A673 (cell line): Measurements from ENCODE around the gene CD164L2. TPM values are rescaled to one million over a fixed set of nuclear protein-coding genes. Genes with fewer than 3 reads are reported as not detected.

Source experiments
- BruUV-seq: library from RNA; stranded (reverse); fragments of 400-500 nt; replicated peaks from 2 replicates; lab custom pipeline; 2021; lab: Mats Ljungman, UMichigan
- CTCF ChIA-PET: fragments of 300-600 bp; sonication (Branson Sonifier 250); formaldehyde crosslinking; loops from one replicate; lab custom pipeline; 2022; ENCODE audit warnings: antibody characterized with exemption; lab: Charles Lee
- POLR2A ChIA-PET: fragments of 300-600 bp; sonication (Branson Sonifier 250); formaldehyde crosslinking; loops from one replicate; lab custom pipeline; 2022; ENCODE audit warnings: antibody characterized with exemption; ENCODE audit not compliant: low non-redundant PET; lab: Charles Lee
- DNase-seq: peaks from one replicate; pipeline ENCODE4 v3.0.0-alpha.2; 2015; ENCODE audit warnings: low spot score
- H3K27ac ChIP-seq: fragments of 200-600 bp; sonication (generic); 2 replicates; pipeline ENCODE4 v1.5.1; 2016; ENCODE audit warnings: mixed run types, low read depth, mild to moderate bottlenecking, mixed read lengths, antibody characterized with exemption, low read length; ENCODE audit not compliant: poor library complexity, severe bottlenecking
- H3K27me3 ChIP-seq: fragments of 200-600 bp; sonication (generic); replicated peaks from 2 replicates; pipeline ENCODE4 v1.6.1; 2017; ENCODE audit warnings: mixed run types, low read depth, mild to moderate bottlenecking, mixed read lengths, antibody characterized with exemption, low read length; ENCODE audit not compliant: insufficient read depth, poor library complexity
- H3K36me3 ChIP-seq: fragments of 200-600 bp; sonication (generic); 2 replicates; pipeline ENCODE4 v1.6.1; 2016; ENCODE audit warnings: mixed run types, mild to moderate bottlenecking, mixed read lengths, antibody characterized with exemption, low read length; ENCODE audit not compliant: insufficient read depth, poor library complexity, severe bottlenecking
- H3K4me1 ChIP-seq: fragments of 200-600 bp; sonication (generic); 2 replicates; pipeline ENCODE4 v1.6.1; 2017; ENCODE audit warnings: mixed run types, mild to moderate bottlenecking, mixed read lengths, antibody characterized with exemption, low read length; ENCODE audit not compliant: insufficient read depth, poor library complexity, severe bottlenecking
- H3K4me3 ChIP-seq: fragments of 200-600 bp; sonication (generic); 2 replicates; pipeline ENCODE4 v1.5.1; 2016; ENCODE audit warnings: low read depth, mixed run types, mild to moderate bottlenecking, mixed read lengths, low read length; ENCODE audit not compliant: poor library complexity, severe bottlenecking
- H3K9me3 ChIP-seq: fragments of 200-600 bp; sonication (generic); 2 replicates; pipeline ENCODE4 v1.6.1; 2016; ENCODE audit warnings: mixed run types, low read depth, mild to moderate bottlenecking, mixed read lengths, antibody characterized with exemption, low read length; ENCODE audit not compliant: poor library complexity, severe bottlenecking
- CTCF ChIP-seq: fragments of 300-800, 200-600 bp; sonication (generic); conservative IDR thresholded peaks from 2 replicates; pipeline ENCODE4 v1.5.1; 2017; ENCODE audit warnings: low read depth, mild to moderate bottlenecking, antibody characterized with exemption, low read length, moderate library complexity, mixed read lengths
- EZH2 ChIP-seq: fragments of 200-600 bp; sonication (generic); IDR thresholded peaks from 2 replicates; pipeline ENCODE4 v1.6.1; 2017; ENCODE audit warnings: borderline replicate concordance, low read depth, mild to moderate bottlenecking, mixed read lengths, antibody characterized with exemption, low read length; ENCODE audit not compliant: poor library complexity, severe bottlenecking
- intact Hi-C: fragments of 100-400 bp; cut with micrococcal nuclease; formaldehyde crosslinking; loops from one replicate; pipeline ENCODE4 v1.10.0; 2022; ENCODE audit not compliant: unreplicated experiment
- total RNA-seq: library from RNA; stranded (reverse); gene quantifications from 2 replicates; pipeline ENCODE4 v1.2.3, GENCODE V29; 2021

Gene CD164L2
- total RNA-seq, 1 experiment from 2014 or later, result not detected

GRCh38 chr1:27349784-27350662 lies 33.1 kb downstream of the CD164L2 start:
- POLR2A ChIA-PET, result no interaction called here
- Histone ChIP-seq H3K27ac (no peak overlapping the region), H3K9me3 (no peaks in the 10 kb centered on the region), H3K27me3 (no peaks in the 10 kb centered on the region), H3K36me3 (no peaks in the 10 kb centered on the region), H3K4me3 (peak overlapping the region; percentile 51), H3K4me1 (no peaks in the 10 kb centered on the region)
- intact Hi-C loops, result no loop called here
- no TSS peak for BruUV-seq
- peak; percentile 69 for DNase-seq
- CTCF ChIA-PET, result interaction anchor here (0.7 kb wide), 1 partner anchor 53 kb away, joined by 4 read pairs; no protein-coding TSS in a partner anchor
- TF ChIP-seq CTCF (no peak), EZH2 (no peak)

GRCh38 chr1:27348861-27349783 lies 34.0 kb downstream of the CD164L2 start:
- intact Hi-C loops, result no loop called here
- TF ChIP-seq CTCF, result no peak
- no peak for TF ChIP-seq EZH2
- no TSS peak for BruUV-seq
- H3K36me3 ChIP-seq, result no peaks in the 10 kb centered on the region
- no peaks in the 10 kb centered on the region for H3K4me1 ChIP-seq
- ChIA-PET CTCF (no interaction called here), POLR2A (no interaction called here)
- H3K27ac ChIP-seq, result no peak overlapping the region
- no peaks in the 10 kb centered on the region for H3K9me3 ChIP-seq
- DNase-seq, result peak; percentile 52
- H3K4me3 ChIP-seq, result peak overlapping the region; percentile 51
- H3K27me3 ChIP-seq, result no peaks in the 10 kb centered on the region

GRCh38 chr1:27346991-27347624 lies 36.0 kb downstream of the CD164L2 start:
- H3K36me3 ChIP-seq, result no peaks in the 10 kb centered on the region
- peaks cover 4% of the 10 kb centered on the region for H3K4me1 ChIP-seq
- no peak overlapping the region for H3K27ac ChIP-seq
- DNase-seq, result no peak
- CTCF ChIA-PET, result no interaction called here
- POLR2A ChIA-PET, result no interaction called here
- TF ChIP-seq CTCF (no peak), EZH2 (no peak)
- H3K9me3 ChIP-seq, result no peaks in the 10 kb centered on the region
- BruUV-seq, result no TSS peak
- H3K4me3 ChIP-seq, result no peak overlapping the region
- no peaks in the 10 kb centered on the region for H3K27me3 ChIP-seq
- intact Hi-C loops, result no loop called here
